NB4 (cell line): ENCODE measurements around the gene BIN1.

ENCODE experiments used
- POLR2A ChIP-seq: IDR thresholded peaks from 2 replicates; pipeline ENCODE4 v1.6.1; 2011; ENCODE audit warnings: mild to moderate bottlenecking; ENCODE audit not compliant: insufficient read length; ENCODE audit errors: extremely low read depth
- TF ChIP-seq, protein P1 (sequence below): IDR thresholded peaks from one replicate; pipeline ENCODE4 v1.5.1; 2012; ENCODE audit warnings: low read depth, low read length

DNA sequence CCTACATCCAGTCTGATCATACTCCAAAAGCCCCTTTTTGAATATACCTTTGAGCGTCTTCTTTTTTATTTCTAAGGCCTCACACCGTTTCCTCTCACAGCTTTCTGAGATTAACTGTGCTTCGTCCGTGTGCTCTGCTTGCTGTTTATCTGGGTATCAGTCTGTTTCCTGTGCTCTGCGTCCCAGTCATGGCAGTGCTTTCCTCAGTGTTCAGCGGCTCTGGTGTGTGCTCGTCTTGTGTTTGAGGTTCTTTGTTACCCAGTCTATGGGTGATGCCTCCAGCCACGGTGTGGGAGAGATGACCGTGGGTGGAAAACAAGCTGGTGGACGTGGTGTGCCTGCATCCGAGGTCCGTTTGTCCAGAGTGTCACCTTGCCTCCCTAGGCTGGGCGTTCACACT, 33.6 kb upstream of the BIN1 start:
- no peak for TF ChIP-seq POLR2A
- TF ChIP-seq, protein P1, sequence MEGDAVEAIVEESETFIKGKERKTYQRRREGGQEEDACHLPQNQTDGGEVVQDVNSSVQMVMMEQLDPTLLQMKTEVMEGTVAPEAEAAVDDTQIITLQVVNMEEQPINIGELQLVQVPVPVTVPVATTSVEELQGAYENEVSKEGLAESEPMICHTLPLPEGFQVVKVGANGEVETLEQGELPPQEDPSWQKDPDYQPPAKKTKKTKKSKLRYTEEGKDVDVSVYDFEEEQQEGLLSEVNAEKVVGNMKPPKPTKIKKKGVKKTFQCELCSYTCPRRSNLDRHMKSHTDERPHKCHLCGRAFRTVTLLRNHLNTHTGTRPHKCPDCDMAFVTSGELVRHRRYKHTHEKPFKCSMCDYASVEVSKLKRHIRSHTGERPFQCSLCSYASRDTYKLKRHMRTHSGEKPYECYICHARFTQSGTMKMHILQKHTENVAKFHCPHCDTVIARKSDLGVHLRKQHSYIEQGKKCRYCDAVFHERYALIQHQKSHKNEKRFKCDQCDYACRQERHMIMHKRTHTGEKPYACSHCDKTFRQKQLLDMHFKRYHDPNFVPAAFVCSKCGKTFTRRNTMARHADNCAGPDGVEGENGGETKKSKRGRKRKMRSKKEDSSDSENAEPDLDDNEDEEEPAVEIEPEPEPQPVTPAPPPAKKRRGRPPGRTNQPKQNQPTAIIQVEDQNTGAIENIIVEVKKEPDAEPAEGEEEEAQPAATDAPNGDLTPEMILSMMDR: no peak
